Gastrocnemius medialis (tissue), 4 donors: ENCODE results near the gene CNTN4. TPM values are rescaled to one million over a fixed set of nuclear protein-coding genes. Genes with fewer than 3 reads are reported as not detected.

Source experiments
- ATAC-seq, 2 donors: fragments of 150-250 bp; one replicate each; pipeline ENCODE4 v1.9.1; 2016
- DNase-seq, 2 donors: peaks; one replicate each; pipeline ENCODE4 v3.0.0-alpha.2; 2019
- H3K27ac ChIP-seq, 4 donors: fragments of 200-600 bp; sonication (generic); 1 replicate in 1 of 4; 2 replicates in 3 of 4; pipeline ENCODE4 v1.5.1; 2016 to 2018; ENCODE audit warnings: mild to moderate bottlenecking in 2 of 4, moderate library complexity in 1 of 4
- H3K27me3 ChIP-seq, 3 donors: fragments of 200-600 bp; sonication (generic) in 2 of 3; 1 replicate in 1 of 3; 2 replicates in 2 of 3; pipeline versions ENCODE4 v1.5.1 to v1.6.0; 2016 to 2019; ENCODE audit warnings: mild to moderate bottlenecking in 1 of 3, moderate library complexity in 1 of 3
- H3K36me3 ChIP-seq, 2 donors: fragments of 200-600 bp; sonication (generic) in 1 of 2; one replicate each; pipeline ENCODE4 v1.5.1; 2017 to 2018
- H3K4me1 ChIP-seq, 2 donors: fragments of 200-600 bp; sonication (generic) in 1 of 2; one replicate each; pipeline ENCODE4 v1.5.1; 2016 to 2017; ENCODE audit warnings: mild to moderate bottlenecking in 2 of 2
- H3K4me3 ChIP-seq, 4 donors: fragments of 200-600 bp; sonication (generic) in 3 of 4; 1 replicate in 1 of 4; 2 replicates in 3 of 4; pipeline ENCODE4 v1.5.1; 2016 to 2019; ENCODE audit warnings: mild to moderate bottlenecking in 2 of 4
- H3K9me3 ChIP-seq, 3 donors: fragments of 200-600 bp; sonication (generic) in 2 of 3; 1 replicate in 1 of 3; 2 replicates in 2 of 3; pipeline ENCODE4 v1.5.1; 2016 to 2019
- POLR2A ChIP-seq, 2 donors: fragments of 450-650 bp; IDR thresholded peaks; one replicate each; pipeline ENCODE4 v1.6.1; 2017; ENCODE audit warnings: antibody characterized with exemption in 2 of 2, mild to moderate bottlenecking in 2 of 2, moderate library complexity in 2 of 2
- in situ Hi-C, 4 donors: fragments of 200-750 bp; cut with MboI; loops; one replicate each; pipeline versions ENCODE4 v1.15.0 to v1.8.0; 2017; ENCODE audit warnings: low sequenced_read_pairs in 4 of 4
- intact Hi-C: fragments of 100-400 bp; cut with DNase I; formaldehyde crosslinking; loops from one replicate; pipeline ENCODE4 v1.15.1; 2023; ENCODE audit warnings: low total_unique reads
- total RNA-seq, 4 donors: library from RNA; depleted of rRNA; stranded (reverse); fragments of >200 nt; gene quantifications; one replicate each; pipeline versions ENCODE4 v1.1.0 to v1.2.3, GENCODE V29; 2016
- TF ChIP-seq, protein P1 (sequence below), 5 experiments: fragments of 450-650 bp in 3 of 5; fragments of 200-600 bp in 2 of 5; sonication (generic) in 2 of 5; IDR thresholded peaks in 4 of 5; conservative IDR thresholded peaks in 1 of 5; 1 replicate in 4 of 5; 2 replicates in 1 of 5; pipeline ENCODE4 v1.5.1; 2016 to 2019; ENCODE audit warnings: antibody characterized with exemption in 5 of 5, mild to moderate bottlenecking in 3 of 5, moderate library complexity in 3 of 5

CNTN4 gene
- total RNA-seq, 4 donors from 2014 or later: 0.51 to 1.9 (median 1.4) TPM

DNA sequence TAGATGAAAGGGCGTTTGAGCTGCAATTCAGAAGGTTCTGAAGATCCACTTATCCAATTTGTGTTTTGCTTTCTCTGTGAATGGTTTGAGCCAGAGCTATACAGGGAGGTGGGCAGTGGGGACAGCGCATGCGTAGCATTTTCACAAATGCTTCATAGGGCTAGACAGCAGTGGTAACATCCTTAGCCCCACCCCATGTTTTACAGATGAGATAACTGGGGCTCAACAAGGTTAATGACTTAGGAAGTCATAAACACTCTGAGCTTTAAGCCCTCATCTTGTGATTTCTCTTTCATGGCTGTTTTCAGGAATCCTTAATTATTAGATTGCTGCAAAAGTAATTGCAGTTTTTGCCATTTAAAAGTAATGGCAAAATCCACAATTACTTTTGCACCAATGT lies 602.8 kb downstream of the CNTN4 start:
- TF ChIP-seq, protein P1, sequence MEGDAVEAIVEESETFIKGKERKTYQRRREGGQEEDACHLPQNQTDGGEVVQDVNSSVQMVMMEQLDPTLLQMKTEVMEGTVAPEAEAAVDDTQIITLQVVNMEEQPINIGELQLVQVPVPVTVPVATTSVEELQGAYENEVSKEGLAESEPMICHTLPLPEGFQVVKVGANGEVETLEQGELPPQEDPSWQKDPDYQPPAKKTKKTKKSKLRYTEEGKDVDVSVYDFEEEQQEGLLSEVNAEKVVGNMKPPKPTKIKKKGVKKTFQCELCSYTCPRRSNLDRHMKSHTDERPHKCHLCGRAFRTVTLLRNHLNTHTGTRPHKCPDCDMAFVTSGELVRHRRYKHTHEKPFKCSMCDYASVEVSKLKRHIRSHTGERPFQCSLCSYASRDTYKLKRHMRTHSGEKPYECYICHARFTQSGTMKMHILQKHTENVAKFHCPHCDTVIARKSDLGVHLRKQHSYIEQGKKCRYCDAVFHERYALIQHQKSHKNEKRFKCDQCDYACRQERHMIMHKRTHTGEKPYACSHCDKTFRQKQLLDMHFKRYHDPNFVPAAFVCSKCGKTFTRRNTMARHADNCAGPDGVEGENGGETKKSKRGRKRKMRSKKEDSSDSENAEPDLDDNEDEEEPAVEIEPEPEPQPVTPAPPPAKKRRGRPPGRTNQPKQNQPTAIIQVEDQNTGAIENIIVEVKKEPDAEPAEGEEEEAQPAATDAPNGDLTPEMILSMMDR (IDR thresholded peaks at IDR 0.05 in 4 of 5, conservative IDR thresholded peaks at IDR 0.05 in 1 of 5): no peak
- no peak for TF ChIP-seq POLR2A (IDR thresholded peaks at IDR 0.05)
- in situ Hi-C loops: no loop called here
- DNase-seq (no peak), ATAC-seq (no peak)
- Histone ChIP-seq H3K4me1 (no peaks in the 10 kb centered on the region), H3K9me3 (no peaks in the 10 kb centered on the region), H3K27ac (no peak overlapping the region), H3K36me3 (no peaks in the 10 kb centered on the region), H3K27me3 (no peaks in the 10 kb centered on the region), H3K4me3 (no peak overlapping the region)
- intact Hi-C loops: no loop called here

DNA sequence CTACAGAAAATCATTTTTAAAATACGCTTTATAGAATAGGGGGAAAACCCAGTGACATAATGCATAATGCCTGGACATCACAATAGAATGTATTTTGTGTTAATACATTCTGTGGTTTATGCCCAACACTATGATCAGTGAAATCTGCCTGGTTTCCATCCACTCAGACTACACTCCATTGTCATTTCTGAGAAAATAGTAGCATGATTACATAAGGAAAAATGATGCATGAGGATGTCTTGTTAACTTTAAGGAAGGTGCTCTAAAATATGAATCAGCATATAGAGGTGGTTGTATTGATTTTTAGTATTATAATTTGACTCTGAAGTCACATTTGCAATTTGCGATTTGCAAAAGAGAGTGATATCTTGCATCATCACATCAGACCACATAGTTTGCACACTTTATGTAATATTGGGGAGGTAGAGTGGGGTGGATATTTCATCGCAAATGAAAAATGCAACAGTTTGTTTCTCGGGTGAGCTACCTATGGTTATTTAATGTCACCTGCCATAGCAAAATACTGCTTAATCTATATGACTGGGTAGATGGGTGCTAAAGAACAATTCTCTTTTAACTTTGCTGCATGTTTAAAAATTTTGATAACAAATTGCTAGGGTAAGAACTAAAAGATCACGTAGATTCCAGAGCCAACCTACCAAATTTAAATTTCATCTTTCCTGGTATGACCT lies 607.6 kb downstream of the CNTN4 start:
- Histone ChIP-seq H3K4me1 (no peaks in the 10 kb centered on the region), H3K27ac (no peak overlapping the region), H3K27me3 (no peaks in the 10 kb centered on the region), H3K36me3 (no peaks in the 10 kb centered on the region), H3K9me3 (no peaks in the 10 kb centered on the region), H3K4me3 (no peak overlapping the region)
- no peak for DNase-seq
- no peak for ATAC-seq
- intact Hi-C loops: no loop called here
- in situ Hi-C loops: no loop called here
- TF ChIP-seq, protein P1 (IDR thresholded peaks at IDR 0.05 in 4 of 5, conservative IDR thresholded peaks at IDR 0.05 in 1 of 5): no peak
- TF ChIP-seq POLR2A (IDR thresholded peaks at IDR 0.05): no peak

DNA sequence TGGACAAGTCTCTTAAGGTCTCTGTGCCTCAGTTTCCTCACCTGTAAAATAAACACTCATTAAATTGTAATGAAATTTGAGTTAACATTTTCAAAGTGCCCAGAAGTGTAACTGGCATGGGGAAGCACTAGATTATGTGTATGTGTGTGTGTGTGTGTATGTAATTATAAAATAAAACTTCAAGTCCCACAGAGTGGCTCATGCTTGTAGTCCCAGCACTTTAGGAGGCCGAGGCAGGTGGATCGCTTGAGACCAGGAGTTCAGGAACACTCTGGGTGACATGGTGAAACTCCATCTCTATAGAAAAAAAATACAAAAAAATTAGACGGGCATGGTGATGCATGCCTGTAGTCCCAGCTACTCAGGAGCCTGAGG lies 608.2 kb downstream of the CNTN4 start:
- Histone ChIP-seq H3K9me3 (no peaks in the 10 kb centered on the region), H3K4me1 (no peaks in the 10 kb centered on the region), H3K36me3 (no peaks in the 10 kb centered on the region), H3K27me3 (no peaks in the 10 kb centered on the region), H3K27ac (no peak overlapping the region), H3K4me3 (no peak overlapping the region)
- intact Hi-C loops: no loop called here
- no peak for DNase-seq
- in situ Hi-C loops: no loop called here
- ATAC-seq: no peak
- TF ChIP-seq, protein P1 (IDR thresholded peaks at IDR 0.05 in 4 of 5, conservative IDR thresholded peaks at IDR 0.05 in 1 of 5): no peak
- TF ChIP-seq POLR2A (IDR thresholded peaks at IDR 0.05): no peak

DNA sequence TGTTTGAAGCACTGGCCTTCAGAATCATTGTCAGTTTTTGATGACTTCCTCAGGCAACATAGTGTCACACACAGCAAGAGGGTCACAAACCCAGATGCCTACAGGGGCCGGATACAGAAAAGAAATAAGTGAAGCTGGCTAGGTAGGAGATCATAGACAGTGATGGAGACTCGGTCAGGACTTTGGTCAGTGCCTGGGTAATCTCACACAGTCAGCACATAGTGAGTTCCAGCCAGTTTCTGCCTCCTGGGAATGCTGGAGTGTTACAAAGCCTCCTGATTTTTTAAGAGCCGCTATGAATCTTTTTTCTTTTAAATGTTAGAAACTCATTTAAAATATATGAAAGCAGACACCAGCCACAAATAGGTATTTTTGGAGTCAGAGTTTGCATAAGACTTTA lies 612.4 kb downstream of the CNTN4 start:
- no peaks in the 10 kb centered on the region for H3K9me3 ChIP-seq
- intact Hi-C loops: no loop called here
- in situ Hi-C loops: no loop called here
- H3K36me3 ChIP-seq: no peaks in the 10 kb centered on the region
- H3K4me3 ChIP-seq: no peak overlapping the region
- no peak for ATAC-seq
- no peaks in the 10 kb centered on the region for H3K27me3 ChIP-seq
- no peaks in the 10 kb centered on the region for H3K4me1 ChIP-seq
- TF ChIP-seq, protein P1 (IDR thresholded peaks at IDR 0.05 in 4 of 5, conservative IDR thresholded peaks at IDR 0.05 in 1 of 5): no peak
- TF ChIP-seq POLR2A (IDR thresholded peaks at IDR 0.05): no peak
- no peak for DNase-seq
- no peak overlapping the region for H3K27ac ChIP-seq

DNA sequence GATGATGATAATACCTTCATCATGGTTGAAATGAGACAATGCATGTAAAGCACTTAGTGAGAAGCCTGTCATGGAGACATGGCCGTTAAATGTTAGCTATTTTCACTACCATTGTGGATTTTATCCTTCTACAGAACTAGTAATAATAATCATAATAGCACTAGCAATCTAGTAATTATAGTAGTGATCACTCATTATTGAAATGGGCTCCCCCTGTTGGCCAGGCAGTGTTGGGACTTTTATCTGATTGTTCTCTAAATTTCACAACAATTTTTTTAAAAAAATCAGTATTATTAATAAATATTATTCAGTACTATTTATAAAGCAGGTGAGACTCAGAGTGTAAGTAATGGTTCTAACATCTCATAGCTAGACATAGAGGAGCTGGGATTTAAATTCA lies 615.3 kb downstream of the CNTN4 start:
- no peak overlapping the region for H3K4me3 ChIP-seq
- H3K36me3 ChIP-seq: no peaks in the 10 kb centered on the region
- no peaks in the 10 kb centered on the region for H3K9me3 ChIP-seq
- H3K27ac ChIP-seq: no peak overlapping the region
- DNase-seq (no peak), ATAC-seq (no peak)
- no peaks in the 10 kb centered on the region for H3K4me1 ChIP-seq
- intact Hi-C loops: no loop called here
- TF ChIP-seq, protein P1 (IDR thresholded peaks at IDR 0.05 in 4 of 5, conservative IDR thresholded peaks at IDR 0.05 in 1 of 5): no peak
- TF ChIP-seq POLR2A (IDR thresholded peaks at IDR 0.05): no peak
- in situ Hi-C loops: no loop called here
- H3K27me3 ChIP-seq: no peaks in the 10 kb centered on the region
